CD4-positive, alpha-beta T cell treated with Interleukin-17A for 4 hours (primary cell): ENCODE results near the gene ZFYVE28.
"Not testable (repeated sequence)": the region's sequence is repeated elsewhere in the genome, so short reads cannot be mapped to it uniquely, and the experiment has no call there.

Source experiments
- DNase-seq: peaks from one replicate; pipeline ENCODE4 v3.0.0-alpha.2; 2020; ENCODE audit warnings: mixed read lengths

Gene ZFYVE28

DNA sequence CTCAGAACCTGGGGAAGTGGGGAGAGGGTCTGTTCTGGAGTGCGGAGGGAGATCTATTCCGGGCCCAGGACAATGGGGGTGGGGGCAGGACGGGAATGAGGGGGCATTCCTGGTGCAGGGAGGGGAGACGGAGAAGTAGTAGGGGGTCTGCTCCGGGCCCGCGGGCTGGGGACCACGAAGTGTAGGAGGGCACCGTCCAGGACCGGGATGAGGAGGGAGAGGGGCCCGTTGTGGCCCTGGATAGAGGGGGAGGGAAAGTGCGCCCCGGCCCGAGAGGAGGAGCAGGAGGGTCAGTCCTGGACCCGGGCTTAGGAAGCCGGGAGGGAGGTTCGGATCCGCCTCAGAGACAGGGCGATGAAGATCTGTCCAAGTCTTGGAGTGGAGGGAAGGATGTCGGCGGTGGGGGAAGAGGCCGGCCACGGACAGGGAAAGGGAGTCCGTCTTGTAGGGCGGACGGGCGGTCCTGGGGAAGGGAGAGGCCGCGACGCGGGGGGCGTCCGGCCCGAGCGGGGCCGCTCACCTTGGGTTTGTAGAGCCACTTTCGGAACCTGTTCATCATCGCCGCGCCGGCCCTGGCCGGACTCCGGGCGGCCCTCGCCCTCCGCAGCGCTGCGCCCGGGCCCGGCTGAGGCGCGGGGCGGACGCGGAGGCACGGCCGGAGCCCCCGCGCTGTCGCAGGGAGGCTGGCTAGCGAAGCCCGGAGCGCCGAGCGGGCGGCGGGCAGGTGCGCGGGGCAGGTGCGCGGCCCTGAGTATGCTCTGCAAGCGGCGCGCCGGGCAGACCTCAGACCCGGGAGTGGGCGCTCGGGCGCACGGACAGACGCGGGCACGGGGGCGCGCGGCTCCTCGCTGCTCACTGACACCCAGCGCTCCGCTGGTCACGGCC lies at the start of gene ZFYVE28:
Gene ZFYVE28, minus strand, starts transcription at position 881 of the 885 bp plus-strand sequence. Its CDS starts 322 bp downstream, at position 559.
- peak; percentile 22 for DNase-seq

GRCh38 chr4:2465544-2465943 lies 47.1 kb upstream of the ZFYVE28 start:
- not testable (repeated sequence) for DNase-seq

- no peak for DNase-seq
Observed at GRCh38 chr4:2465032-2465431, 46.6 kb upstream of the ZFYVE28 start.

DNA sequence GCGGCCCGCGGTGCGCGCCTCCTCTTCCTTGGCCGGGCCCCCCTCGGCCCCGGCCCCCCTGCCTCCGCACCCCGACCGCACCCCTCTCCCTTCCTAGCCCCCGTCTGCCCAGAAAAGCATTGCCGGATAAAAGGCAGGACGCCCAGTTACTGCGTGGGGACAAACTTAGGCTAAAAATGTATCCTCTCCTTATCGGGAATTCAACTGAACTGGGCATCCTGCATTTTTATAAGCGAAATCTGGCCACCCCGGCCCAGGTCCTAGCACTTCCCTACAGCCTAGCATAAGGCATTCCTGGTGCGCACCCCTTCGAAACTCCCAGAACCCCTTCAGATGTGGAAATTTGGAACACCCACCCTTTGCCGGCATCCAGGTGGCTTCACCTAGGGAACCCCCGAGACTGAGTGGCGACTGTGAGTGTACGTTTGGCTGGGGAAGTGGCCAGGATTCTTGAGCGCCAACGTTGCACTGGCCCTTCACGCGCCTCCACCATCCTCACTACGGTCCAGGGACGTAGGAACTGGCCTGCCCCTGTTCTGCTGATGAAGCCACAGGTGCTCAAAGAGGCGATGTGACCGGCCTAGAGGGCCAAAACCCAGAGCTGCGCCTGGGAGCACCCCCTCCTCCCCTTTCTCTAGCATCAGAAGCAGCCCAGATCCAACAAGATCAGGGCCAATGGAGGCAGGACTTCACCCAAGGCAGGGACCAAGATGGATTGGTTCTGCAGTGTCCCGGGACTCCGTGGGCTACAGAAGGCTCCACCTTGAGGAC lies 44.7 kb upstream of the ZFYVE28 start:
- no peak for DNase-seq

GRCh38 chr4:2462218-2462991 lies 44.0 kb upstream of the ZFYVE28 start:
- peak; percentile 77 for DNase-seq

DNA sequence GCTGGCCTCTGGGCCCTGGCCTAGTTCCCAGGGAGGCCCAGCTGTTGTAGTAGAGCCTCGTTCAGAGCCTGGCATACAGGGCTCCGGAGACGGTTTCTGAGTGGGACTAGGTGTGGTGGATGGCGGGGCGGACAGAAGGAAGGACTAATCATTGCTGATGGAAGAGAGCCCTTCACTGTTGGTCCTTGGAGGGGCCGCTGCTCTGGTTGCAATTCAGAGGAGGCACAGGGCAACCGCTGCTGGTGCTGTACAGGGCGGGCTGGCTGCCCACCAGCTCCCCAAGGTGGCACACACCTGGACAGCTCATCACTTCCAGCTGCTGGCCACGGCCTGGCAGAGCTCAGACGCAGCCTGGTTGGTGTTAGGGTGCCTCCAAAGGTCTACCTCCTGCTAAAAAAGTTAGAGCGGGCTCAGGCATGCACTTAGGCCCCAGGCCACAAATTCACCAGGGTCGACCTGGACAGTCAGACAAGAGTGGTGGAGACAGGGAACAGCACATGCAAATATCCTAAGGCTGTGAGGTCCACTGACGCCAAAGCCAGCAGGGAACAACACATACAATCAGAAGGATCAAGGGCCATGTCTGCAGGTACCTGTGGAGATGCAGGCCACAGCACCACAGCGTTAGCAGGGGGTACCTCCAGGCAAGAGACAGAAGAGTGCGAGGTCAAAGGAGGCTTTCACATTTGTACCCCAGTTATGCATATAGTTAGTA lies 43.0 kb upstream of the ZFYVE28 start:
- DNase-seq: no peak

DNA sequence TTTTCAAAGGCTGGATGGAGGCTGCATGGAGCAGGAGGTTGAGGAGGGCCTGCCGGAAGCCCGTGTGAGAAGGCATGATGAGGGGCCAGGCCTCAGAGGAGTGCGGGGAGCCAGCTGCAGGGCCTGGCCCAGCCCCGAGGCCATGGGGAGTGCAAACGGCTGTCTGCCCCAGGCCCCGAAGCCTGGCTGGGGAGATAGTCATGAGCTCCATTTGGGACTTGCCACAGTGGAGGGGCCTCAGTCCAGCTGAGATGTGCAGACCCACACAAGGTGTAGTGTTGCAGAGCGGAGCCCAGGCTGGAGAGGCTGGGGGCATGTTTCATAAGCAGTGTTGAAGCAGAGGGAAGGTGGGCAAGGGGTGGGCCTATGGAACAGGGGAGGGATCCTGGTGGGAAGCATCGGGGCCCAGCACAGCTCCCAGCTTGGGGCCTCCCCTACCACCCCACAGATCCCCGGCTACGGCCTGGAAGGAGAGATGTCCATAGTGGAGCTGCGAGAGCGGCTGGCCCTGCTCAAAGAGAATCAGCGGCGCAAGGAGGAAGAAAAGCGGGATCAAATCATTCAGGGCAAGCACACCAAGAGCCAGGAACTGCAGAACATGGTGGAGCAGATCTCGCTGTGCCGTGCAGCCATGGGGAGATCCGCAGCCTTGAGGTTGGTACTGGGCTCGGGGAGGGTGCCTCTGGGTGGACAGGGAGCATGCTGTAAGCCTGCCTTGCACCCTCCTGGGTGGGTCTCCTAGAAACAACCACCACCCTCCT lies 41.3 kb upstream of the ZFYVE28 start:
- no peak for DNase-seq

GRCh38 chr4:2458546-2459491 lies 40.4 kb upstream of the ZFYVE28 start:
- no peak for DNase-seq

DNA sequence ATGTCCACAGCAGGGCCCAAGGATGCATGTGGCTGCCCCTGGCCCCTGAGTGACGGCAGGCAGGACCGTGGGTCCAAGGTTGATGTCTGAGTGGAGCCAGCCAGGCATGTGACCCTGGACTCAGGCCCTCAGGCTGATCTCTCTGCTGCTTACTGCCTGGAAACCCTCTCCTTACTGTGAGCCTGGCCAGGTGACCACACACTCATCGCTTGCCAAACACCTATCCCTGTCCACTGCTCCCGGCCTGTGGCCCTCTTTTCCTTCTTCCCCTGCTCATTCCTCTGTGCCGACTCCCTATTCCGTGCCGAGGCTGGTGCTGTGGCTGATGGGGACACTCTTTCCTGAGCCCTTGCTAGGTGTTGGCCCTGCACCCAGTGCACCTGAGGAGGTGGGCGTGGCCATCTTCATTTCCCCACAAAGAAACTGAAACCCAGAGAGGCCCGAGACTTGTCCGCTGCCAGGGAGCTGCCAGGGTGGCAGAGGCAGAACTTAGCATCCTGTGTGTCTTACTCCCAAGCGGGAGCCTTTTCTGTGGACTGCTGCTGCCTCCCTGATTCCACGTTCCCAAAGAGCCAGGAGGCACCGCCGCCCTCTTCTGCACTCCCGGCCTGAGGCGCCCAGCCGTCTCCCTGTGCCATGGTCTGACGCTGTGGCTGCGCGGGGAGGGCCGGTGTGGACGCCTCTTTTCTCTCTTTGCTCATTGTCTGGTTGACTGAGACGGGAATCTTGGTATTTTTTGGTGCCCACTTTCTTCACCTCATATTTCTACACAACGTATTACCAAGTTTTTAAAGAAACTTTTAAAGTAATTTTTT lies 39.2 kb upstream of the ZFYVE28 start:
- DNase-seq: no peak

DNA sequence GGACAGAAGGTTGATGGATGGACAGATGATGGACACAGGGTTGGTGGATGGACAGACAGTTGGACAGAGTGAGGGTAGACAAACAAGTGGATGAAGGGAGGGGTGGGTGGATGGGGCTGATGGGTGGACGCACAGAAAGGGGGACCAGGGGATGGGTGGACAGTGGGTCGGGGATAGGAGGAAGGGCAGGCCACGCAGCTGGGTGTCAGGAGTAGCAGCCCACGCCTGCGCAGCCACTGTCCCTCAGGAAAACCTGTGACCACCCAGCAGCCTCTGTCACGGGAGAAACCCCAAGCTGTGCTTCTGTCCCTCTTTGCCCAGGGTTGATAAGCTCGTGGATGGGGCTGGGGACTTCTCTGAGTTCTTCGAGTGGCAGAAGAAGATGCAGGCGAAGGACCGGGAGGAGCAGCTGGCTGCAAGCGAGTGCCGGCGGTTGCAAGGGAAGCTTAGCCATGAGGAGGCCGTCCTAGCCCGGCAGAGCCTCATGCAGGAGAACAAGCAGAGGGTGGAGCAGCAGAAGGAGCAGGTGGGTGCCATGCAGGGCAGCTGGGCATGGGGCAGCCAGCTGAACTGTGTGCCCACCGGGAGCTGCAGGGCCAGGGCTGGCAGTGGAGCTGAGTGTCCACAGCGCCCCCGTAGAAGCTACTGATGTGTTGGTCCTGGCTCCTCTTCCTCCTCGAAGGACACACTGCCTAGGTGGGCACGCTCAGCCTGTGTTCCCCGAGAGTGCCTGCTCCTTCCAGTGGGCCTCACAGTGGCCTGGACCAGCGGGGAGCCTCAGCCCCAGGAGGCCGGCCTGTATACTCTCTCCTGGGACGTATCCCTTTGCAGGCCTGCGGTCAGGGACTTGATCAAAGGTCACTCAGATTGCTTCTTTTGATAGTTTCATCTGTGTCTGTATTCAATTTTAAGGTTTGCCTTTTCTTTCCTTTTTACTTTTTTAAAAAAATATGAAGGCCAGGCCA lies 33.7 kb upstream of the ZFYVE28 start:
- DNase-seq: no peak

DNA sequence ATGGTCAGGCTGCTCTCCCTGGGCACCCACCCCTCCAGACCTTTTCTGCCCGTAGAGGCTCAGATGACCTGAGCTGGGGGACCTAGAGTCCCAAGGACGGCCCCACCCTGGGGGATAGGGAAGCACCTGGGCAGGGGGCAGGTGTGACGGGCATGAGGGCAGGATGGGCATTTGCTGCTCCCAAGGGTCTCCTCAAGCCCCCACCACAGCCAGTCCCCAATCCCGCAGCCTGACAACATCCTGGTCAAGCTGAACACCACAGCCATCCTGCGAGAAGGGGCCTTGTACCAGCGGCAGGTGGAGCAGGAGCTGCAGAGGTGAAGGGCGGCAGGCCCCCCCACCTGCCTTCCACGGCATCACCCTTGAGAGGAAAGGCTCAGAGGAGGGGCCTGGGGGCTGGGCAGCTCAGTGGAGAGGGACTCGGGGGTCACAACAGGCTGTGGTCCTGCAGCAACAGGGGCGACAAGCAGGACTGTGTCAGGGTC lies 32.6 kb upstream of the ZFYVE28 start:
- no peak for DNase-seq

- no peak for DNase-seq
Observed at GRCh38 chr4:2450394-2451035, 32.1 kb upstream of the ZFYVE28 start.

DNA sequence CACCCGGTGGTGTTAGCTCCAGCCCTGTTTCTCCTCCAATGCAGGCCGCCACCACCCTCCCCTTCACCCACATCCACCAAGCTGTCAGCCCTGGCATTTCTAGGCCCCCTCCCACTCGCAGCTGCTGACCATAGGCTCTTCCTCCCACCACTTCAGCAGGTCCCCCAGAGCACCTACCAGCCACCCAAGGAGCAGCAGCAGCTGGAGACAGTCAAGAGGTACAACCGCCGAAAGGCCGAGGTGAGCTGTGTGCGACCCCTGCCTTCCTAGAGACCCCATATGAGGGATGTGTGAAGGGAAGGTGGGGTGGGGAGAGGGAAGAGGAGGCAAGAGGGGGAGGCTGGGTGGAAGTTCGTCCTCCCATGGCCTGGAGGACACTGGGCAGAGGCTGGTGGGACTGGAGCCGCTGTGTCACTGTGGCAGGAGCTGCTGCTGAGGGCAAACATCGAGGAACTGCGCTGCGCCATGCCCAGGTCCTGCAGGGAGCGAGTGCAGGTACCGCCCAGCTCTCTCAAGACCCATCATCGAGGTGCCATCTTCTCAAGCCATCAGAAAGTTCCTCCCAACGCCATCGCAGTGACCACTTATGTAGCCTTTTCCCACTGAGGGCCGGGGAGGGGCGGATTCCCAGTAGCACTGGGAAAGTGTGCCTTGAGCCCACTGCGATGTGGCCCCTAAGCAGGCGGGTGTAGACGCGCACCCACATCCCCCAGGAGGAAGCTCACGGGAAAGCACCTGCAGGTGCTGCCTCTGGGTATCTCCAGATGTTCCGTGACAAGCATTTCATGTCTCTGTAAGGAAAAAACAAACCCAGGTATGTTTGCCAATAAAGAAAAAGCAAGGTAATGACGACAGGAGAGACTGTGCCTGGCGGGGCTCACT lies 31.3 kb upstream of the ZFYVE28 start:
- DNase-seq: no peak

- no peak for DNase-seq
Observed at GRCh38 chr4:2449051-2449450, 30.6 kb upstream of the ZFYVE28 start.

- no peak for DNase-seq
Observed at GRCh38 chr4:2448589-2448988, 30.1 kb upstream of the ZFYVE28 start.
